NCI-H345 treated with DMSO at 0.1 percent for 48 hours (cell line): ENCODE results near the gene ABCA5.
"Not testable (repeated sequence)": the region's sequence is repeated elsewhere in the genome, so short reads cannot be mapped to it uniquely, and the experiment has no call there.

Source experiments
- DNase-seq: peaks from one replicate; lab custom pipeline; 2025; ENCODE audit not compliant: unreplicated experiment; lab: John Stamatoyannopoulos, UW

Gene ABCA5

DNA sequence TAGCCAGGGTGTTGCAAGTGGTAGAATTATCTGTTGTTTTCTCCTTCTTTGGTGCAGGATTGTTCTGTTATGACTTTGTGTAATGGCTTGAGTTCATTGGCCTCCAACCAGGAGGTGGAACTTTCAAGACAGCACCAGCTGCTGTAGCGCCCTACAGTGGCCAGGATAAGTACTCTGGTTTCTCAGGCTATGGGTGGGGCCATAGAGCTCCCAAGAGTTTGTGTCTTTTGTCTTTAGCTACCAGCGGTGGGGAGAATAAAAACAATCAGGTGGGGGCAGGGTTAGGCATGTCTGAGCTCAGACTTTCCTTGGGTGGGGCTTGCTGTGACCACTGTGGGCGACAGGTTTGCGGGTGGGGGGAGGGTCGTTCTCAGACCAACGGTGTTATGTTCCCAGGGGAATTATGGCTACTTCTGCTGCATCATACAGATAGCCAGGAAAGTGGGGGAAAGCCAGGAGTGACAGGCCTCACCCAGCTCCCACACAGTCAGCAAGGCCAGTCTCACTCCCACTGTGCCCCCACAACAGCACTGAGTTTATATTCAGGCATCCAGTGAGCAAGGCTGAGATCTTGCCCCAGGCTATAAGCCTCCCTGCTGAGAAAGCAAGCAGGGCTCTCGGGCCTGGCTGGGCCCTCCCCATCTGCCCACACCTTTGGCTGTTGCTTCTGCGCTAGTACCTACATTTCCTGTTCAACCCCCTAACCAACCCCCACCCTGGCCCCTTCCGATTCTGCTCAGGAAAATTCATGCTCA lies 113.7 kb downstream of the ABCA5 start:
- DNase-seq = no peak

DNA sequence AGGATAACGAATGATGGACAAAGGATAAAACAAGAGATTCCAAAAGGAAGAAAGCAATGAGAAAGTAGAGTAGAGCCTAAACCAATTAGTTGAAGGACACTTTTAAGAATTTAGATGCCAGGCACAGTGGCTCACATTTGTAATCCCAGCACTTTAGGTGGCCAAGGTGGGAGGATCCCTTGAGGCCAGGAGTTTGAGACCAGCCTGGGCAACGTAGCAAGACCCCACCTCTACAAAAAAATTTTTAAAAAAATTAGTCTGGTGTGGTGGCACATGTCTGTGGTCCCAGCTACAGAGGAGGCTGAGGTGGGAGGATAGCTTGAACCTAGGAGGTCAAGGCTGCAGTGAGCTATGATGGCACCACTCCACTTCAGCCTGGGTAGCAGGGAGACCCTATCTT lies 118.3 kb downstream of the ABCA5 start:
- DNase-seq = no peak

- no peak for DNase-seq
Measured at GRCh38 chr17:69207151-69207550, 119.8 kb downstream of the ABCA5 start.

DNA sequence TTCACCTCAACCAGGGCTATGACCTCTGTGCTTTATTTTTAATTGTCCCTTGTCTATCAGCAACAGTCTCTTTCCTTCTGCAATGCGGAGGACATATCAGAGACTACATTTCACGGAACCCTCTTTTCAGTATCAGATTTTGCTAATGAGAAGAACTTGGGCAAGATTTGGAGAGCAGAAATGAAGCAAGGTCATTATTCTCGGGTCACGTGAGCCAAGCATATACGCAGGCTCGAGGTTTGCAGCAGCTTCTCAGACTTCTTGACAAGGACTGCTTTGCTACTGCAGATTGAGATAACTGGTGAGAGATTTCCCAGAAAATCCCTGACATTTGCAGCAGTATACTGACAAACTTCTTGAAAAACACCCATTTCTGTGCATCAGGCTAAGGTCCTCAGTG lies 128.7 kb downstream of the ABCA5 start:
- no peak for DNase-seq

DNA sequence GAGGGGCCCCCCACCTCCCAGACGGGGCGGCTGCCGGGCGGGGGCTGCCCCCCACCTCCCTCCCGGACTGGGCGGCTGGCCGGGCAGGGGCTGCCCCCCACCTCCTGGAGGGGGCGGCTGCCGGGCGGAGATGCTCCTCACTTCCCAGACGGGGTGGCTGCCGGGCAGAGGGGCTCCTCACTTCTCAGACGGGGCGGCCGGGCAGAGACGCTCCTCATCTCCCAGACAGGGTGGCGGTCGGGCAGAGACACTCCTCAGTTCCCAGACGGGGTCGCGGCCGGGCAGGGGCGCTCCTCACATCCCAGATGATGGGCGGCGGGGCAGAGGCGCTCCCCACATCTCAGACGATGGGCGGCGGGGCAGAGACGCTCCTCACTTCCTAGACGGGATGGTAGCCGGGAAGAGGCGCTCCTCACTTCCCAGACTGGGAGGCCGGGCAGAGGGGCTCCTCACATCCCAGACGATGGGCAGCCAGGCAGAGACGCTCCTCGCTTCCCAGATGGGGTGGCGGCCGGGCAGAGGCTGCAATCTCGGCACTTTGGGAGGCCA lies 130.8 kb downstream of the ABCA5 start:
- DNase-seq = not testable (repeated sequence)
